ENCODE results near the gene TREX2.

DNA sequence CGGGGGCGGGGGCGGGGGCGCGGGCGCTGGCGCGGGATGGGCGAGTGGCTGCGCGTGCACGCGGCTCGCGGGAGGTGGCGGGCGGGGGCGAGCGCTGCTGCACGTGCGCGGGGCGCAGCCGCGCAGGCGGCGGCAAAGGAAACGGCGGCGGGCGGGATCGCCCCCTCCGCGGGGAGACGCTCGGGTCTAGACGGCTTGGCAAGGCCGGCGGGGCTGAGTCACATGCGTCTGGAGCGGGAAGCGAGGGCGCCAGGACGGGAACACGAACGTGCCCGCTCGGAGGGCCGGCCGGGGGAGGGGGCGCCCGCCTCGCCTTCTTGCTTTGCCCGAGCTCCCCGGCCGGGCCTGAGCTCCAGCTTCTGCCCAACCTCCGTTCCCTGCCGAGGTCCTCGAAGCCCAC, 28.9 kb upstream of the TREX2 start:
- TF ChIP-seq, protein P1, sequence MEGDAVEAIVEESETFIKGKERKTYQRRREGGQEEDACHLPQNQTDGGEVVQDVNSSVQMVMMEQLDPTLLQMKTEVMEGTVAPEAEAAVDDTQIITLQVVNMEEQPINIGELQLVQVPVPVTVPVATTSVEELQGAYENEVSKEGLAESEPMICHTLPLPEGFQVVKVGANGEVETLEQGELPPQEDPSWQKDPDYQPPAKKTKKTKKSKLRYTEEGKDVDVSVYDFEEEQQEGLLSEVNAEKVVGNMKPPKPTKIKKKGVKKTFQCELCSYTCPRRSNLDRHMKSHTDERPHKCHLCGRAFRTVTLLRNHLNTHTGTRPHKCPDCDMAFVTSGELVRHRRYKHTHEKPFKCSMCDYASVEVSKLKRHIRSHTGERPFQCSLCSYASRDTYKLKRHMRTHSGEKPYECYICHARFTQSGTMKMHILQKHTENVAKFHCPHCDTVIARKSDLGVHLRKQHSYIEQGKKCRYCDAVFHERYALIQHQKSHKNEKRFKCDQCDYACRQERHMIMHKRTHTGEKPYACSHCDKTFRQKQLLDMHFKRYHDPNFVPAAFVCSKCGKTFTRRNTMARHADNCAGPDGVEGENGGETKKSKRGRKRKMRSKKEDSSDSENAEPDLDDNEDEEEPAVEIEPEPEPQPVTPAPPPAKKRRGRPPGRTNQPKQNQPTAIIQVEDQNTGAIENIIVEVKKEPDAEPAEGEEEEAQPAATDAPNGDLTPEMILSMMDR (IDR thresholded peaks at IDR 0.05) = no peak
- no peak for TF ChIP-seq POLR2A (IDR thresholded peaks at IDR 0.05)
